H9 (cell line): ENCODE results near the gene PGLYRP4. TPM values are rescaled to one million over a fixed set of nuclear protein-coding genes. Genes with fewer than 3 reads are reported as not detected.

ENCODE experiments used
- DNase-seq: peaks from one replicate; pipeline ENCODE4 v3.0.0-alpha.2; 2017
- H2AFZ ChIP-seq: one replicate; pipeline ENCODE4 v1.6.1; 2013; ENCODE audit warnings: mild to moderate bottlenecking, low read length, control low read depth, moderate library complexity
- H2AK5ac ChIP-seq: 2 replicates; pipeline ENCODE4 v1.6.1; 2013; ENCODE audit warnings: low read length, control low read depth, mixed read lengths; ENCODE audit not compliant: insufficient read length
- H2BK120ac ChIP-seq: one replicate; pipeline ENCODE4 v1.6.1; 2013; ENCODE audit warnings: low read depth, mild to moderate bottlenecking, low read length, control low read depth, inconsistent platforms; ENCODE audit not compliant: poor library complexity, severe bottlenecking
- H2BK12ac ChIP-seq: 2 replicates; pipeline ENCODE4 v1.6.1; 2013; ENCODE audit warnings: low read length, control low read depth, mixed read lengths, low read depth; ENCODE audit not compliant: insufficient read length
- H2BK15ac ChIP-seq: 2 replicates; pipeline ENCODE4 v1.6.1; 2013; ENCODE audit warnings: low read depth, low read length, control low read depth
- H2BK20ac ChIP-seq: one replicate; pipeline ENCODE4 v1.6.1; 2013; ENCODE audit warnings: low read depth, mild to moderate bottlenecking, low read length, control low read depth, inconsistent platforms; ENCODE audit not compliant: poor library complexity, severe bottlenecking
- H2BK5ac ChIP-seq: 2 replicates; pipeline ENCODE4 v1.6.1; 2013; ENCODE audit warnings: low read length, control low read depth, mixed read lengths; ENCODE audit not compliant: insufficient read length
- H3K14ac ChIP-seq: 2 replicates; pipeline ENCODE4 v1.6.1; 2013; ENCODE audit warnings: low read length, control low read depth; ENCODE audit not compliant: insufficient read depth
- H3K18ac ChIP-seq: 2 replicates; pipeline ENCODE4 v1.6.1; 2013; ENCODE audit warnings: low read depth, mild to moderate bottlenecking, mixed read lengths, low read length, control low read depth; ENCODE audit not compliant: insufficient read length
- H3K23ac ChIP-seq: 2 replicates; pipeline ENCODE4 v1.6.1; 2013; ENCODE audit warnings: low read length, control low read depth, mixed read lengths, low read depth; ENCODE audit not compliant: insufficient read length
- H3K23me2 ChIP-seq: 2 replicates; pipeline ENCODE4 v1.6.1; 2013; ENCODE audit warnings: low read depth, mild to moderate bottlenecking, mixed read lengths, low read length, control low read depth; ENCODE audit not compliant: insufficient read length, poor library complexity, severe bottlenecking
- H3K27ac ChIP-seq: 2 replicates; pipeline ENCODE4 v1.5.1; 2013; ENCODE audit warnings: low read length, control low read depth, mixed read lengths, low read depth; ENCODE audit not compliant: insufficient read length
- H3K27me3 ChIP-seq: 2 replicates; pipeline ENCODE4 v1.6.1; 2013; ENCODE audit warnings: low read length, control low read depth, inconsistent platforms; ENCODE audit not compliant: insufficient read depth
- H3K4ac ChIP-seq: 2 replicates; pipeline ENCODE4 v1.6.1; 2013; ENCODE audit warnings: low read depth, mild to moderate bottlenecking, control low read depth, inconsistent platforms, low read length, moderate library complexity
- H3K4me1 ChIP-seq: 2 replicates; pipeline ENCODE4 v1.6.1; 2013; ENCODE audit warnings: low read length, control low read depth, inconsistent platforms; ENCODE audit not compliant: insufficient read depth
- H3K4me2 ChIP-seq: 2 replicates; pipeline ENCODE4 v1.6.1; 2013; ENCODE audit warnings: low read length, control low read depth, mixed read lengths; ENCODE audit not compliant: insufficient read length, insufficient read depth
- H3K56ac ChIP-seq: 2 replicates; pipeline ENCODE4 v1.6.1; 2013; ENCODE audit warnings: low read depth, mild to moderate bottlenecking, mixed read lengths, low read length, control low read depth; ENCODE audit not compliant: insufficient read length
- H3K79me1 ChIP-seq: 2 replicates; pipeline ENCODE4 v1.6.1; 2013; ENCODE audit warnings: low read depth, mild to moderate bottlenecking, moderate library complexity, low read length, control low read depth, inconsistent platforms; ENCODE audit not compliant: insufficient read depth, poor library complexity, severe bottlenecking
- H3K79me2 ChIP-seq: 2 replicates; pipeline ENCODE4 v1.6.1; 2013; ENCODE audit warnings: low read length, control low read depth, inconsistent platforms; ENCODE audit not compliant: insufficient read depth
- H3K9ac ChIP-seq: 2 replicates; pipeline ENCODE4 v1.6.1; 2013; ENCODE audit warnings: low read length, control low read depth, mixed read lengths; ENCODE audit not compliant: insufficient read length; ENCODE audit errors: extremely low read depth
- H3K9me3 ChIP-seq: one replicate; pipeline ENCODE4 v1.6.1; 2013; ENCODE audit warnings: low read depth, low read length, inconsistent platforms; ENCODE audit not compliant: control insufficient read depth
- H3T11ph ChIP-seq: one replicate; pipeline ENCODE4 v1.6.1; 2013; ENCODE audit warnings: mild to moderate bottlenecking, low read length, control low read depth, inconsistent platforms
- H4K20me1 ChIP-seq: one replicate; pipeline ENCODE4 v1.6.1; 2013; ENCODE audit not compliant: control insufficient read depth, insufficient read length, insufficient read depth
- H4K5ac ChIP-seq: 2 replicates; pipeline ENCODE4 v1.6.1; 2013; ENCODE audit warnings: low read depth, mild to moderate bottlenecking, mixed read lengths, low read length, control low read depth; ENCODE audit not compliant: insufficient read length
- H4K8ac ChIP-seq: replicated peaks from 2 replicates; pipeline ENCODE4 v1.6.1; 2013; ENCODE audit warnings: low read length, control low read depth, mixed read lengths, low read depth; ENCODE audit not compliant: insufficient read length
- H4K91ac ChIP-seq: 2 replicates; pipeline ENCODE4 v1.6.1; 2013; ENCODE audit warnings: low read depth, mild to moderate bottlenecking, moderate library complexity, mixed read lengths, low read length, control low read depth; ENCODE audit not compliant: insufficient read length
- H3K27ac Mint-ChIP-seq, 3 experiments: 2 replicates in 2 of 3; 3 replicates in 1 of 3; pipeline ENCODE4 v1.8.0; 2020 to 2021; ENCODE audit warnings: mixed read lengths in 3 of 3, mild to moderate bottlenecking in 1 of 3, moderate library complexity in 1 of 3
- H3K27me3 Mint-ChIP-seq: 2 replicates; pipeline ENCODE4 v1.8.0; 2021; ENCODE audit warnings: low read depth, mild to moderate bottlenecking, moderate library complexity, mixed read lengths
- H3K36me3 Mint-ChIP-seq, 3 experiments: 2 replicates in 2 of 3; 3 replicates in 1 of 3; pipeline ENCODE4 v1.8.0; 2020 to 2021; ENCODE audit warnings: low read depth in 3 of 3, mixed read lengths in 3 of 3; ENCODE audit not compliant: insufficient read depth in 1 of 3
- H3K4me1 Mint-ChIP-seq, 2 experiments: 2 replicates each; pipeline ENCODE4 v1.8.0; 2020; ENCODE audit warnings: mixed read lengths in 2 of 2
- H3K4me3 Mint-ChIP-seq, 2 experiments: 2 replicates in 1 of 2; 3 replicates in 1 of 2; pipeline ENCODE4 v1.8.0; 2020 to 2021; ENCODE audit warnings: mild to moderate bottlenecking in 2 of 2, mixed read lengths in 2 of 2, moderate library complexity in 1 of 2
- H3K9me3 Mint-ChIP-seq, 2 experiments: 2 replicates in 1 of 2; 3 replicates in 1 of 2; pipeline ENCODE4 v1.8.0; 2020; ENCODE audit warnings: mild to moderate bottlenecking in 2 of 2, mixed read lengths in 2 of 2, moderate library complexity in 1 of 2
- CTCF ChIP-seq: fragments of 200-600 bp; sonication (generic); conservative IDR thresholded peaks from 3 replicates; pipeline ENCODE4 v1.8.0; 2021; ENCODE audit warnings: antibody characterized with exemption, mild to moderate bottlenecking
- WGBS: extraction: QIAGEN DNeasy Blood & Tissue Kit; methylation state at CpG from one replicate; pipeline ENCODE4 v1.1.7; 2013; ENCODE audit warnings: missing lambda C conversion rate, low lambda C conversion rate, mixed read lengths; ENCODE audit not compliant: insufficient read length; ENCODE audit errors: extremely low coverage; 5-methylcytosine and 5-hydroxymethylcytosine counted together
- total RNA-seq: library from RNA; stranded (reverse); gene quantifications from 2 replicates; pipeline ENCODE4 v1.2.1, GENCODE V29; 2021

PGLYRP4 gene
- total RNA-seq, 1 experiment from 2014 or later: not detected

- H3K27ac Mint-ChIP-seq: no peak overlapping the region
- H3K79me1 ChIP-seq: no peaks in the 10 kb centered on the region
- no peak for TF ChIP-seq CTCF
These were observed 11.5 kb upstream of the PGLYRP4 start for GRCh38 chr1:153360190-153360589.

More at GRCh38 chr1:153360190-153360589, 11.5 kb upstream of the PGLYRP4 start:
- Histone ChIP-seq H2BK5ac (no peak overlapping the region), H2AFZ (no peak overlapping the region), H3K27me3 (no peaks in the 10 kb centered on the region), H3K23ac (no peak overlapping the region), H3K79me2 (no peaks in the 10 kb centered on the region), H2BK120ac (no peak overlapping the region), H3K9ac (no peak overlapping the region), H3T11ph (no peak overlapping the region), H3K27ac (no peak overlapping the region), H3K9me3 (no peaks in the 10 kb centered on the region), H4K91ac (no peak overlapping the region), H2AK5ac (no peak overlapping the region), H3K23me2 (no peaks in the 10 kb centered on the region), H2BK15ac (no peak overlapping the region), H3K4me1 (no peaks in the 10 kb centered on the region), H4K5ac (no peak overlapping the region), H4K20me1 (no peaks in the 10 kb centered on the region), H3K18ac (no peak overlapping the region), H3K4me2 (no peak overlapping the region), H2BK12ac (no peak overlapping the region), H2BK20ac (no peak overlapping the region), H4K8ac (no peak overlapping the region), H3K4ac (no peak overlapping the region), H3K14ac (no peak overlapping the region), H3K56ac (no peak overlapping the region)
- H3K4me3 Mint-ChIP-seq: no peak overlapping the region
- WGBS: no CpG with 5 or more reads among the region's 2 CpGs
- no peak for DNase-seq
- no peaks in the 10 kb centered on the region for H3K36me3 Mint-ChIP-seq
- H3K27me3 Mint-ChIP-seq: peaks cover 2% of the 10 kb centered on the region
- H3K4me1 Mint-ChIP-seq: no peaks in the 10 kb centered on the region
- peaks cover 0 to 10% of the 10 kb centered on the region in 2 experiments; a peak in 2 of 5 replicates for H3K9me3 Mint-ChIP-seq
